A673 (cell line): ENCODE results near the gene PRSS56.

Experiments
- EZH2 ChIP-seq: fragments of 200-600 bp; sonication (generic); IDR thresholded peaks from 2 replicates; pipeline ENCODE4 v1.6.1; 2017; ENCODE audit warnings: borderline replicate concordance, low read depth, mild to moderate bottlenecking, mixed read lengths, antibody characterized with exemption, low read length; ENCODE audit not compliant: poor library complexity, severe bottlenecking
- TF ChIP-seq, protein P1 (sequence below): fragments of 300-800, 200-600 bp; sonication (generic); conservative IDR thresholded peaks from 2 replicates; pipeline ENCODE4 v1.5.1; 2017; ENCODE audit warnings: low read depth, mild to moderate bottlenecking, antibody characterized with exemption, low read length, moderate library complexity, mixed read lengths

DNA sequence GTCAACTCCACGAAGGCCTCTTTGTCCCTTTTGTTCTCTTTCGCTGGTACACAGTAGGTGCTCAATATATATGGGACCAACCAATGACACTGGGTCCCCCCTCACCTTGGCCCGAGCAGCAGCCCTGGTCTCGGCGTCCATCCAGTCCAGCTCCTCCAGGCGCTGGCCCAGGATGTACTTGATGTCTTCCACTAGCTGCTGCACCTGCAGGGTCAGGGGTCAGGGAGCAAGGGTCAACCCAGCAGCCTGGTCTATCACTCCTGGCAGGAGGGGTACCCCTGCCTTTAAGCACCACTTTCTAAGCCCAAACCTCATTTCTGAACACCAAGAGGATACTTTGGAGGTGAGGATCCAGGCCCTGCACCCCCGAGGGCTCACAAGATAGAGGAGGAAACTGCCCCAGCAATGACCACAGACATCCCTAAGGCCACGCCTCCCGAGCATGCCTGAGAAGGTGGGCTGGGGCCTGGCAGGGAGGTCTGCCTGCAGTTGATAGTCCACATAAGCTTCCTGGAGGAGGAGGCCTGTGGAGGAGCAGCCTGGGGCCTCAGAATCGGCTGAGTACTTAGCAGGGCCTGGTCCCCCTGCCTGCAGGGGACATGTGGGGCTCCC is 36.8 kb upstream of the PRSS56 start:
- TF ChIP-seq, protein P1, sequence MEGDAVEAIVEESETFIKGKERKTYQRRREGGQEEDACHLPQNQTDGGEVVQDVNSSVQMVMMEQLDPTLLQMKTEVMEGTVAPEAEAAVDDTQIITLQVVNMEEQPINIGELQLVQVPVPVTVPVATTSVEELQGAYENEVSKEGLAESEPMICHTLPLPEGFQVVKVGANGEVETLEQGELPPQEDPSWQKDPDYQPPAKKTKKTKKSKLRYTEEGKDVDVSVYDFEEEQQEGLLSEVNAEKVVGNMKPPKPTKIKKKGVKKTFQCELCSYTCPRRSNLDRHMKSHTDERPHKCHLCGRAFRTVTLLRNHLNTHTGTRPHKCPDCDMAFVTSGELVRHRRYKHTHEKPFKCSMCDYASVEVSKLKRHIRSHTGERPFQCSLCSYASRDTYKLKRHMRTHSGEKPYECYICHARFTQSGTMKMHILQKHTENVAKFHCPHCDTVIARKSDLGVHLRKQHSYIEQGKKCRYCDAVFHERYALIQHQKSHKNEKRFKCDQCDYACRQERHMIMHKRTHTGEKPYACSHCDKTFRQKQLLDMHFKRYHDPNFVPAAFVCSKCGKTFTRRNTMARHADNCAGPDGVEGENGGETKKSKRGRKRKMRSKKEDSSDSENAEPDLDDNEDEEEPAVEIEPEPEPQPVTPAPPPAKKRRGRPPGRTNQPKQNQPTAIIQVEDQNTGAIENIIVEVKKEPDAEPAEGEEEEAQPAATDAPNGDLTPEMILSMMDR = no peak
- TF ChIP-seq EZH2 = no peak
